Smooth muscle cell (in vitro differentiated cells): ENCODE measurements around the gene CLEC11A. TPM values are rescaled to one million over a fixed set of nuclear protein-coding genes. Genes with fewer than 3 reads are reported as not detected.
A peak's percentile ranks its signal among the peaks of the same experiment; 100 is the strongest.

ENCODE experiments used
- DNase-seq: peaks from one replicate; lab custom pipeline; 2025; ENCODE audit not compliant: unreplicated experiment; lab: John Stamatoyannopoulos, UW
- H2AFZ ChIP-seq: fragments of 200-600 bp; sonication (generic); 2 replicates; pipeline ENCODE4 v1.6.0; 2016; ENCODE audit warnings: antibody characterized with exemption, low read depth, mild to moderate bottlenecking
- H3F3A ChIP-seq: fragments of 200-600 bp; sonication (generic); 2 replicates; pipeline ENCODE4 v1.6.0; 2017; ENCODE audit warnings: antibody characterized with exemption, low read depth
- H3K27ac ChIP-seq: fragments of 200-600 bp; sonication (generic); 2 replicates; pipeline ENCODE4 v1.5.1; 2016; ENCODE audit warnings: low read depth, mild to moderate bottlenecking
- H3K27me3 ChIP-seq: fragments of 200-600 bp; sonication (generic); 2 replicates; pipeline ENCODE4 v1.6.1; 2016; ENCODE audit warnings: low read depth, mild to moderate bottlenecking
- H3K36me3 ChIP-seq: fragments of 200-600 bp; sonication (generic); 2 replicates; pipeline ENCODE4 v1.5.1; 2016; ENCODE audit warnings: low read depth
- H3K4me1 ChIP-seq: fragments of 200-600 bp; sonication (generic); 2 replicates; pipeline ENCODE4 v1.5.1; 2016; ENCODE audit warnings: low read depth
- H3K4me2 ChIP-seq: fragments of 200-600 bp; sonication (generic); 2 replicates; pipeline ENCODE4 v1.6.0; 2016; ENCODE audit warnings: mild to moderate bottlenecking
- H3K4me3 ChIP-seq: fragments of 200-600 bp; sonication (generic); 2 replicates; pipeline ENCODE4 v1.5.1; 2016; ENCODE audit warnings: mild to moderate bottlenecking
- H3K79me2 ChIP-seq: fragments of 200-600 bp; sonication (generic); 2 replicates; pipeline ENCODE4 v1.6.0; 2016; ENCODE audit warnings: low read depth, mild to moderate bottlenecking
- H3K9ac ChIP-seq: fragments of 200-600 bp; sonication (generic); 2 replicates; pipeline ENCODE4 v1.6.0; 2016; ENCODE audit warnings: low read depth
- H3K9me3 ChIP-seq: fragments of 200-600 bp; sonication (generic); replicated peaks from 2 replicates; pipeline ENCODE4 v1.5.1; 2016; ENCODE audit warnings: low read depth
- H4K20me1 ChIP-seq: fragments of 200-600 bp; sonication (generic); 2 replicates; pipeline ENCODE4 v1.6.0; 2016; ENCODE audit warnings: low read depth
- WGBS: methylation state at CpG from one replicate; pipeline ENCODE4 v1.1.7; 2016; ENCODE audit warnings: low lambda C conversion rate; 5-methylcytosine and 5-hydroxymethylcytosine counted together
- polyA plus RNA-seq: library from polyadenylated mRNA; unstranded; fragments of >200 nt; fragmentation: Nextera tagmentation; extraction: Ambion mirVana; gene quantifications from 2 replicates; pipeline ENCODE4 v1.2.1, GENCODE V29; 2016
- total RNA-seq: library from RNA; depleted of rRNA; stranded (reverse); fragments of >200 nt; gene quantifications from 2 replicates; pipeline ENCODE4 v1.2.3, GENCODE V29; 2014
- TF ChIP-seq, protein P1 (sequence below): fragments of 200-600 bp; sonication (generic); IDR thresholded peaks from 2 replicates; pipeline ENCODE4 v1.5.1; 2017; ENCODE audit warnings: borderline replicate concordance, mild to moderate bottlenecking, antibody characterized with exemption; ENCODE audit not compliant: insufficient read depth, poor library complexity, severe bottlenecking

CLEC11A gene
- total and polyA plus RNA-seq, 2 experiments from 2014 or later, result 48.3 to 155 TPM

DNA sequence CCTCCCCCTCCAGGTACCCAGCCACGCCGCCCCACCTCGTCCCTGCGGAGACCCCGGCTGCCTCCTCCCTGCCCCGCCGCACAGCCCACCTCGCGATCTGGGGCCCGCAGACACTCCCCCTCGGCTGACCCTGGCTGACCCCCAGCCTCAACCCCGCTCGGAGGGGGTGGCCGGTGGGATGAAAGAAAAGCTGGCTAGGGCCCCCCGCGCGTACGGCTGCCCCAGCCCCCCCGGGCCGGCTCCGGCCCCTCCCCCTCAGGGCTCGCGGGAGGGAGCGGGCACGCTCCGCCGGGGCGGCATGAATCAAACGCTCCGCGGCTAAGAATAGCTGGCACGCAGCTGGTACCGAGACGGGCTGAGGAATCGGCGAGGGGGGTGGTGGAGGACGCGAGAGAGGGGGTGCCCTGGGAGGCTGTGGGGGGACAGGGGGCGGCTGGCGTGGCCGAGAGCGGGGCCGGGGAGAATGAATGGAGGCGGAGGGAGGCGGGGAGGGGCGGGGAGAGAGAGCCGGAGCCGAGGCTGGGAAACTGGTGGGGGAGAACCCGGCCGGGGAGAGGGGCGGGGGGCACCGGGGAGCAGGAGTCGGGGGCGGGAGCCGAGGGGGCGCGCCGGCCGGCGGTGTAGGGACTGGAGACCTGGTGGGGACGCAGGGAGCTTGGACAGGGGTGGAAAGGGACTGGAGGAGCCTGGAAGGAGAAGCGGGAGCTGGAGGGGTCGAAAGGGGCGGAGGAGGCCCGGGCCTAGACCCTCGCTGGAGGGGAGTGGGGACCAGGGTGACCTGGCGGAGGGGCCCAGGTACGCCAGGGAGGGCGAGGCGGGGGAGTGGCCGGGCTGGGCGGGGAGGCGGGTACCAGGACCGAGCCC is 4.7 kb upstream of the CLEC11A start:
- Histone ChIP-seq H3K36me3 (no peaks in the 10 kb centered on the region), H3K4me2 (peak overlapping the region; percentile 91), H2AFZ (no peak overlapping the region), H3K79me2 (no peaks in the 10 kb centered on the region), H3K9ac (no peak overlapping the region), H3K9me3 (no peaks in the 10 kb centered on the region), H3K4me3 (peak overlapping the region; percentile 58), H3K27ac (no peak overlapping the region), H4K20me1 (no peaks in the 10 kb centered on the region), H3K27me3 (peaks cover 6% of the 10 kb centered on the region), H3K4me1 (peaks cover 7% of the 10 kb centered on the region), H3F3A (no peaks in the 10 kb centered on the region)
- TF ChIP-seq, protein P1, sequence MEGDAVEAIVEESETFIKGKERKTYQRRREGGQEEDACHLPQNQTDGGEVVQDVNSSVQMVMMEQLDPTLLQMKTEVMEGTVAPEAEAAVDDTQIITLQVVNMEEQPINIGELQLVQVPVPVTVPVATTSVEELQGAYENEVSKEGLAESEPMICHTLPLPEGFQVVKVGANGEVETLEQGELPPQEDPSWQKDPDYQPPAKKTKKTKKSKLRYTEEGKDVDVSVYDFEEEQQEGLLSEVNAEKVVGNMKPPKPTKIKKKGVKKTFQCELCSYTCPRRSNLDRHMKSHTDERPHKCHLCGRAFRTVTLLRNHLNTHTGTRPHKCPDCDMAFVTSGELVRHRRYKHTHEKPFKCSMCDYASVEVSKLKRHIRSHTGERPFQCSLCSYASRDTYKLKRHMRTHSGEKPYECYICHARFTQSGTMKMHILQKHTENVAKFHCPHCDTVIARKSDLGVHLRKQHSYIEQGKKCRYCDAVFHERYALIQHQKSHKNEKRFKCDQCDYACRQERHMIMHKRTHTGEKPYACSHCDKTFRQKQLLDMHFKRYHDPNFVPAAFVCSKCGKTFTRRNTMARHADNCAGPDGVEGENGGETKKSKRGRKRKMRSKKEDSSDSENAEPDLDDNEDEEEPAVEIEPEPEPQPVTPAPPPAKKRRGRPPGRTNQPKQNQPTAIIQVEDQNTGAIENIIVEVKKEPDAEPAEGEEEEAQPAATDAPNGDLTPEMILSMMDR, result no peak
- no peak for DNase-seq
- 0% methylated on average over 3 of the region's 74 CpGs for WGBS

- Histone ChIP-seq H3K27ac (no peak overlapping the region), H3K4me3 (peak overlapping the region; percentile 58), H3K9me3 (no peaks in the 10 kb centered on the region), H3K79me2 (no peaks in the 10 kb centered on the region), H3K9ac (no peak overlapping the region), H3K36me3 (no peaks in the 10 kb centered on the region), H2AFZ (no peak overlapping the region), H4K20me1 (no peaks in the 10 kb centered on the region), H3K4me2 (peak overlapping the region; percentile 91), H3F3A (no peaks in the 10 kb centered on the region), H3K4me1 (peaks cover 13% of the 10 kb centered on the region), H3K27me3 (peaks cover 6% of the 10 kb centered on the region)
- DNase-seq, result no peak
- TF ChIP-seq, protein P1, result no peak
- WGBS, result no CpG with 5 or more reads among the region's 30 CpGs
Observed at GRCh38 chr19:50719119-50719435, 4.1 kb upstream of the CLEC11A start.

DNA sequence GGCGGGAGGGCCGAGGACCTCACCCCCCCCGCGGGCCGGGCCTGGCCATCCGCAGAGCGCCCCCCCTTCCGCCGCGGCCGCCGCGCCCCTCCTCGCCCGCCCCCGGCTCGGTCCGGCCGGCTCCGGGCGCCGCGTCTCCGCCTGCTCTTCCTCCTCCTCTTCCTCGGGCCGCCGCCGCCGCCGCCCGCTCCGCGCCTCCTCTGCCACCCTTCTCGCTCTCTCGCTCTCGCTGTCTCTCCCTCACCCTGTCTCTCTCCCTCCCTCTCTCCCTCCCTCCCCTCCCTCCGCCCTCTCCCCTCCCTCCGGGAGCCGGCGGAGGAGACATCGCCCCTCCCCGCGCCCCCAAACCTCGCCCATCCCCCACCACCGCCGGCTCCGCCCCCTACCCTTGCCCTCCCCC is 3.6 kb upstream of the CLEC11A start, which contains the start of gene SHANK1:
SHANK1 (minus strand) TSS at position 237 of the 400 bp plus-strand sequence. CDS start 2,883 bp downstream, outside the sequence.
- WGBS, result no CpG with 5 or more reads among the region's 47 CpGs
- Histone ChIP-seq H3K9ac (no peak within 1 kb of the TSS), H3K4me2 (peak within 1 kb of the TSS; percentile 91), H3K4me1 (peaks cover 15% of the 10 kb centered on the region), H3K4me3 (peak within 1 kb of the TSS; percentile 58), H3K79me2 (no peaks in the 10 kb centered on the region), H3K27me3 (peaks cover 6% of the 10 kb centered on the region), H3K36me3 (no peaks in the 10 kb centered on the region), H4K20me1 (no peaks in the 10 kb centered on the region), H3K9me3 (no peaks in the 10 kb centered on the region), H3F3A (no peaks in the 10 kb centered on the region), H2AFZ (no peak within 1 kb of the TSS), H3K27ac (no peak within 1 kb of the TSS)
- no peak for DNase-seq
- TF ChIP-seq, protein P1, result no peak
